GM21825 (cell line): ENCODE data around the gene IGSF21.

ENCODE experiments used
- ATAC-seq: cut with Tn5 transposase; IDR thresholded peaks from one replicate; pipeline ENCODE4 v1.9.1; 2021; ENCODE audit warnings: mild to moderate bottlenecking, moderate library complexity; ENCODE audit not compliant: unreplicated experiment

IGSF21 gene

DNA sequence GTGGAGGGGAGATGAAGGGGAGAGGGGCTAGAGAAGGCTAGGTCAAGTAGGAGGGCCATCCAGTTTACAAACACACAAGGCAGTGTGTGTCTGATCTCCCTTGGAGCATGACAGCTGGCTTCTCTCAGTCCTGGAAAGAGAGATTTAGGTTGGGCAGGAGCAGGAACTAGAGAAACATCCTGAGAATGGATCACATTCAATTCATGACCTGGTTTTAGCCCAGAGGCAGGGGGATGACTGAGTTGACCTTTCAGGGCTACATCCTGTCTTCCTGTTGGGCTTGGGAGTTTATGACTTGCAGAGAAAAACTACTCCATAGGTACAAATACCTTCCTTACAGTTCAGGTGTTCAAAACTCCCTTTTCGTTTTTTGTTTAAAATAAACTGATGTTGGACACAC lies 97.0 kb downstream of the IGSF21 start:
- ATAC-seq: no peak

- no peak for ATAC-seq
Measured at GRCh38 chr1:18205319-18205718, 97.7 kb downstream of the IGSF21 start.

- ATAC-seq: no peak
Measured at GRCh38 chr1:18211764-18212163, 104.2 kb downstream of the IGSF21 start.

DNA sequence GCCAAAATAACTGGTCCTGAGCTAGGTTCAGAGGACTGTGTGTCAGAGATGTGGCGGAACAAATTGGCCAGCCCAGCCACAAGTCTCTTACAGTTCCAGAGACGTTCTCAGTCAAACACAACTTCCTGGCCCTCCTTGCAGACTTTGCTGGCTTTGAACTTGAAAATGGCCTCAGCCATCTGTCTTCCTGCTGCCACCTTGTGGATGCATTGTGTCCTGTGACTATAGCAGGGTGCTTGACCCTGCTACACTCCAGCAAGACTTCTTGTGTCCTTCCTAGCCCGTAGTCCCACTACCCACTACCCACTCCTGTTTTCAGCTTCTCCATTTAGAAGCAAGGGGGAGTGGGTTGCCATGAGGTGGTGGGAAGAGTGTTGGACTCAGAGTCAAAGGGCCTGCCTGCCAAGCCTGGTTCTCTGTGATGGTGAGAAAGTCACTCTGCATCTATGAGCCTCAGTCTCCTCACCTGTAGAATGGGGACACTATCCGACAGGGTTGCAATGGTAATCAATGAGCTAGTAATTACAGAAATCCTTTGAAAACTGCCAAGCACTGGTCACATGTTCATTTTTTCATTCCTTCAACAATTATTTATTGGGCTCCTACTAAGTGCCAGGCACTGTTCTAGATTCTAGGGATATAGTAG lies 109.9 kb downstream of the IGSF21 start:
- no peak for ATAC-seq

- ATAC-seq: no peak
Measured at GRCh38 chr1:18229625-18230024, 122.0 kb downstream of the IGSF21 start.

DNA sequence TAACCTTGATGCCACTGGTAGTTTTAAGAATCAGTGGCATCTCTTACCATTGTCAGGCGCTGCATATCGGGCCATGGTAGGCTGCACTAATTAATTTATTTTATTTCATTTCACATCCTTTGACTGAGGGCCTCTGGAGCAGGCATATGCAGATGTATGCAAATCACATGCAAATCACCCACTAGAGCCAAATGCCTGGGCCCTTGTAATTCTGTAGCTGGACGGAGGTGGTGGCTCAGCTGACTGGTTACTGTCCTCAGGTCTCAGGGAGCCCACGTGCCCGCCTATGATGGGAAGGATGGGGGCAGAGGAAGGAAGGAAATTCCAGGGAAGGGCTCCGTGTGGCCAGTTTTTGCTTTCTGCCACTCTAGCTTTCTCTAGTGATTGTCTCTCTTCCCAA lies 122.7 kb downstream of the IGSF21 start:
- no peak for ATAC-seq

DNA sequence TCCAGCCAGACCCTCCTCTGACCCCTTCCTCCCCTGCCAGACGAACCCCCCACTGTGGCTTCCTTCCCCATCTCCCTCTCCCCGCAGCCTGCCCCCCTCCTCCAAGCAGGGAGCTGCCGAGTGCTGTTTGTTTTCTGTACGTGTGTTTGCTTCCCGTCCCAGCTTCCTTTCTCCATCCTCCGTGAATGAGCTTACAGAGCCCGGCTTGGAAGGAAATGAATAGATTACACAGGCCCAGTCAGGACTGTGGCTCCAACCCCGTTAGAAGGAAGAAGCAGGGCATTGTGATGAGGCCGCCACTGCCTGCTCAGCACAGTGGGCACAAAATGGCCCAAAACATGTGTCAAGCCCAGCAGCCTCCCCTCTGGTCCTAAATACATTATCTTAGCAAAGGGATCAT lies 123.2 kb downstream of the IGSF21 start:
- ATAC-seq: no peak

DNA sequence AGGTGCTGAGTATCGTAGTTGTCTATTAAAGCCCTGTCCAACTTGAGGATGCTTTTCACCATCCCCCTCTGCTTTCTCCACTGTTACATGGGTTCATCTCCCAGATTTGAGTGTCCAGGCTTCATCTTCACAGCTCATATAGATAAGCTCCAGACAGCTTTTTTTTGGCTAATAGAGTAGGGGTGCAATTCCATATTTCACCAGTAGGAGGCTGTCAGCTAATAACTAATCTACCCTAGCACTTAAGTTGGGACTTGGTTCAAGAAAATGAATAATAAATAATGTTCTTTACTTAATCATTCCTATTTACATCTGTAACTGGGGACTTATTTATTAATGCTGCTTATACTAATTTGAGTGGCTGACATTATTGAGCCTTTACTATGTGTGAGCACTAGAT lies 124.5 kb downstream of the IGSF21 start:
- ATAC-seq: no peak

DNA sequence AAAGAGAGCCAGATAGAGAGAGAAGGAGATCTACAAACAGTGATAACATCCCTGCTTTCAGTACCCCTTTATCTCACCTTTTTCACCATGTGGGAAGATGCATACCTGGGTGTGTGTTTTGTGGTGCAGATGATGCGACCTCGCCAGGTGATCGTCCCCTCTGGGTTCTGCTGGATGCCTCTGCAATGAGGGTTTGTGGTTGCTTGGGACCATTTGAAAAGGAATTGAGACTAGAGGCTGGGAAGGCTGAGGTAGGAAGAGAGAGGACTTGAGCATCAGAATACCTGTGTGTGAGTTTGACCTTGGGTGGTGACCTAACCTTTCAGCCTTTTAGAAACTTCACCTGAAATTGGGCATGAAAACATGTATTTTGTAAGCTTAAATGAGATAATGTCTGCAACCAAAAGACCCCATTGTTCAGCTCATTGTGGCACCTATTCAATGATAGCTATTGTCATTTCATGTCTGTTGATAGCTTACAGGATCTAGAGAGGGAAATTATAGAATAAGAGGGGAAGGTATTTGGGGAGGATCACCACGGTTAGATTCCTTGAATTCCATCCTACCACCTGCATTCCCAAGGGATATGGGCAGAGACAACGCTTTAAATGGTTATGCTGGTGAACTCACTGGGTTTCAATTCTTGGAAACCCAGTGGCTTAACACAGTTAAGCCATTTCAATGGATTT lies 125.7 kb downstream of the IGSF21 start:
- ATAC-seq: no peak

GRCh38 chr1:18234790-18235242 lies 127.2 kb downstream of the IGSF21 start:
- ATAC-seq: no peak

DNA sequence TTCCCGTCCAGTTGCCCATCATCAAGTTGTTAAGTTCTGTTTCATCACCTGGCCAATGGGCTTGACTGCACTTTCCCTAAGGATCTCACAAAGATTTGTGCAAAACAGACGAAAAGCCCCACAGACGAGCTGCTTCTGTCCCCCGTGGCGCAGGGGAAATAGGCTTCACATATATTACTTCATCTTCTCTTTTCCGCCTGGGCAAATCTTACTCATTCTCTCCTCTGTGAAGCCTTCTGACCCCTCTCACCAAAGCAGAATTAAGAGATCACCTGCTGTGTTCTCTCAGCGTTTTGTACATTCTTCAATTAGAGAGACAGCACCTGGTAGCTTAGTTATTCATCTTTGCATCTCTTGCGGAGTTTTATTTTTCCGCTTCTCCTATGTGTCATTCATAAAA lies 129.8 kb downstream of the IGSF21 start:
- no peak for ATAC-seq

- ATAC-seq: no peak
Measured at GRCh38 chr1:18238190-18238589, 130.6 kb downstream of the IGSF21 start.

GRCh38 chr1:18239671-18240070 lies 132.1 kb downstream of the IGSF21 start:
- ATAC-seq: no peak

- no peak for ATAC-seq
Measured at GRCh38 chr1:18240906-18241305, 133.3 kb downstream of the IGSF21 start.

- no peak for ATAC-seq
Measured at GRCh38 chr1:18241891-18242290, 134.3 kb downstream of the IGSF21 start.

DNA sequence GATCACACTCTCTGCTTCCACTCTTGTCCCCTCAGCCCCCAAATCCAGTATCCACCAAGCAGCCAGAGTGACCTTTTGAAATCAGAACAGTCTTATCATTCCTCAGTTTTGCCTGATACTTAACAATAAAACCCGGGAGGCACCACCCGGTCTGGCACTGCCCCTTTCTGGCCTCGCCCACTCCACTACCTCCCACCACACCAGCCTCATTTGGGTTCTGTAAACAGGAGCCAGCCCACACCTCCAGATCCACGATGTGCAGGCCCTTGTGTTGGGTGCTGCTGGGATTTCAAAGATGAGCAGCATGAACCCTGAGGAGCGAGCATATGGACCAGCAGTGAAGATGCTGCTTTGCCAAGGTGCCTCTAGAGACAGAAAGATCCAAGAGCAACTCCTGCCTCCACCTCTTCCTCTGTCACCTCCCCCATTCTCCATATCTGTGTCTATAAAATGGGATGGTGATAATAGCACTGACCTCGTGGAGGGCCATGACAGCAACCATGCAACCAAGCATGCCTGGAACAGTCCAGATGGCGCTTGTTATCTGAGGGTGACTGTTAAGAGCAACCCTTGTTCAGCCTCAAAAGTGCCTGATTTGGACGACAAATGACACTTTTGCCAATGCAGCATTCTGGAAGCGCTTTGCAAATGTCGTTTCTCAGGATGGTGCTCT lies 136.0 kb downstream of the IGSF21 start:
- ATAC-seq: no peak

DNA sequence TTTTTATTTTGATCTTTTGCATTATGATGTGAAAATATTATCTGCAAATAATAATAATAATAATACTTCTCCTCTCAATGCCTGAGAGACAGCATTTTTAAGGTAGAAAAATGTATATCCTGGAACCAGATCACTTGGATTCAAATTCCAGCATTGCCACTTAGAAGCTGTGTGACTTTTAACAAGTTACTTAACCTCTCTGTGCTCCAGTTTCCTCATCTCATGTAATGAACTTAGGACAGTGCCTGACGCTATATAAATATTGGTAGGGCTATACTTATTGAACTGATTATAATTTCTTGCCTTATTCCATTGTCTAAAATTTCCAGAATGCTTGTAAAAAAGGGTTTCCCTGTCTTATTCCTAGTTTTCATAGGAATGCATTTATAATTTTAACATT lies 137.2 kb downstream of the IGSF21 start:
- no peak for ATAC-seq

GRCh38 chr1:18245647-18246046 lies 138.0 kb downstream of the IGSF21 start:
- no peak for ATAC-seq

DNA sequence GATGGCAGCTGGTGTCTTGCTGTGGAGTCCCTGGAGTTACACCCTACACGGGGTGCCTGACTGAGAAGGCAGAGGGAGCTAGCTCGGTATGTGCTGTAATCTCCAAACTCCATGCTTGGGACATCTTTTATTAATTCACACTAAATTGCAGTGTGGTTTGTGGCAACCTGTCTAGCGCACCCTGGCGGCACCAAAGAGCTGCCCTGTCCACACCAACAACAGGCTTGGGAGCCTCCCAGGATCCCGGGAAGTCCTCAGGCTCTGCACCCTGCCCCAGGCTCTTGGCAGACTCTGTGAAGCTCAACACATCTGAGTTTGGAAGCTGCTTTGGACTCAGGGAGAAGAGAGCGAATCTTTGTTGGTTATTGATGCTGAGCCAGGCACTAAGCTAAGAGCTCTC lies 138.9 kb downstream of the IGSF21 start:
- ATAC-seq: no peak

- no peak for ATAC-seq
Measured at GRCh38 chr1:18247151-18247550, 139.6 kb downstream of the IGSF21 start.

DNA sequence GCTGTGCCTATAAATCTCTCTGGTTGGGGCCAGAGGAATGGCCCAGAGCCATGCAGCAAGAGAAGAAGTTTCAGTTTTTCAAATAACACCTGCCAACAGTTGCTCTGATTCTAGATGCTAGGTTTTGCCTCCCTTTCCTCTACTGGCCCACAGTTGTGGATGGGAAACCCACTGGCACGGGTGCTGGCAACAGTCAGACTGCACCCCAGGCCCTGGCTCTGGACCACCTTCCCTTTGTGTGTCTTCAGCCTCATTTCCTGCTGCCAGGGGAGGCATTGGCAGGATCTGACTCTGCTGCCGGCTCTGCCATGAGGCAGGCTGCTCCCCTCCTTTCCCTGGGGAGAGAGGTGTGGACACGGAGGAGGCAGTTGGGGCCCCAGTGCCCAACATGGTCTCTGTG lies 142.0 kb downstream of the IGSF21 start:
- ATAC-seq: no peak

- ATAC-seq: no peak
Measured at GRCh38 chr1:18253093-18253492, 145.5 kb downstream of the IGSF21 start.
